GM12874 (cell line): ENCODE results near the gene SYNCRIP.

ENCODE experiments used
- TF ChIP-seq, protein P1 (sequence below): IDR thresholded peaks from 2 replicates; pipeline ENCODE4 v1.5.1; 2011; ENCODE audit warnings: low read depth, mild to moderate bottlenecking, control low read depth, low read length, moderate library complexity; ENCODE audit not compliant: insufficient read depth

The SYNCRIP gene

DNA sequence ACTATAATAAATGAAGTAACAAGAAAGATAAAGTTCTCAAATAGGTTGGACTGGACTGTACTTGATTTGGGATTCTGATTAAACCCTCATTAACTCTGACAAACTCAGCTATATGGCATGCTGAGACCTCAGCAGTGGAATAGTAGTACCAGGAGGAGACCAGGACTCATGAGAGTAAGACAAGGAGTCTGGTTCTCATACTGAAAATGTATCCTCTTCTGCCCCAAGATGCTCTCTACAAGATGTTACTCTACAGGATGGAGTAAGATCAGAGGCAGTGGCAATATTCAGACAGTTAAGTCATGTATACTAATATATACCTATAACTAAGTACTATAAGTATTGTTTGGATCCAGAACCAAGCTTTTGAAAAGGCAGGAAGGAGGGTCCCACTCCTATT, 31.9 kb upstream of the SYNCRIP start:
- TF ChIP-seq, protein P1, sequence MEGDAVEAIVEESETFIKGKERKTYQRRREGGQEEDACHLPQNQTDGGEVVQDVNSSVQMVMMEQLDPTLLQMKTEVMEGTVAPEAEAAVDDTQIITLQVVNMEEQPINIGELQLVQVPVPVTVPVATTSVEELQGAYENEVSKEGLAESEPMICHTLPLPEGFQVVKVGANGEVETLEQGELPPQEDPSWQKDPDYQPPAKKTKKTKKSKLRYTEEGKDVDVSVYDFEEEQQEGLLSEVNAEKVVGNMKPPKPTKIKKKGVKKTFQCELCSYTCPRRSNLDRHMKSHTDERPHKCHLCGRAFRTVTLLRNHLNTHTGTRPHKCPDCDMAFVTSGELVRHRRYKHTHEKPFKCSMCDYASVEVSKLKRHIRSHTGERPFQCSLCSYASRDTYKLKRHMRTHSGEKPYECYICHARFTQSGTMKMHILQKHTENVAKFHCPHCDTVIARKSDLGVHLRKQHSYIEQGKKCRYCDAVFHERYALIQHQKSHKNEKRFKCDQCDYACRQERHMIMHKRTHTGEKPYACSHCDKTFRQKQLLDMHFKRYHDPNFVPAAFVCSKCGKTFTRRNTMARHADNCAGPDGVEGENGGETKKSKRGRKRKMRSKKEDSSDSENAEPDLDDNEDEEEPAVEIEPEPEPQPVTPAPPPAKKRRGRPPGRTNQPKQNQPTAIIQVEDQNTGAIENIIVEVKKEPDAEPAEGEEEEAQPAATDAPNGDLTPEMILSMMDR = no peak

GRCh38 chr6:85673198-85674139, 30.8 kb upstream of the SYNCRIP start:
- TF ChIP-seq, protein P1 = no peak

GRCh38 chr6:85672623-85673022, 29.9 kb upstream of the SYNCRIP start:
- TF ChIP-seq, protein P1 = no peak

DNA sequence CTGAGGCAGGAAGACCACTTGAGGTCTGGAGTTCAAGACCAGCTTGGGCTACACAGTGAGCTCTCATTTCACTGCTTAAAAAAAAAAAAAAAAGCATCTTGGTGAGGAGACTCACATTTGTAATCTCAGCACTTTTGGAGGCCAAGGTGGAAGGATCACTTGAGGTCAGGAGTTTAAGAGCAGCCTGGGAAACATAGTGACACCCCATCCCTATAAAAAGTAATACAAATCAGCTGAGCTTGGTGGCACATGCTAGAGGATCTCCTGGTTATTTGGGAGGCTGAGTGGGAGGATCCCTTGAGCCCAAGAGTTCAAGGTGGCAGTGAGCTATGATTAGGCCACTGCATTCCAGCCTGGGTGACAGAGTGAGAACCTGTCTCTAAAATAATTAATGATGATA, 29.4 kb upstream of the SYNCRIP start:
- TF ChIP-seq, protein P1 = no peak

- TF ChIP-seq, protein P1 = no peak
Observed at GRCh38 chr6:85670573-85670972, 27.9 kb upstream of the SYNCRIP start.

GRCh38 chr6:85669735-85670194, 27.1 kb upstream of the SYNCRIP start:
- TF ChIP-seq, protein P1 = no peak

- TF ChIP-seq, protein P1 = no peak
Observed at GRCh38 chr6:85662251-85662650, 19.6 kb upstream of the SYNCRIP start.
